Measurements from ENCODE around the gene PRPSAP2. TPM values are rescaled to one million over a fixed set of nuclear protein-coding genes. Genes with fewer than 3 reads are reported as not detected.

PRPSAP2 gene
- total RNA-seq, 1 donor from 2014 or later: 20.2 TPM

- no peak for ATAC-seq
- DNase-seq: no peak
- intact Hi-C loops (cut with micrococcal nuclease): no loop called here
Measured at GRCh38 chr17:18957831-18958230, 99.9 kb downstream of the PRPSAP2 start.

- DNase-seq (no peak), ATAC-seq (no peak)
- intact Hi-C loops (cut with micrococcal nuclease): no loop called here
Measured at GRCh38 chr17:18958611-18959010, 100.7 kb downstream of the PRPSAP2 start.

GRCh38 chr17:18959071-18959844 lies 101.3 kb downstream of the PRPSAP2 start:
- no peak for ATAC-seq
- no peak for DNase-seq
- intact Hi-C loops (cut with micrococcal nuclease): no loop called here

GRCh38 chr17:18959845-18960240 lies 101.9 kb downstream of the PRPSAP2 start:
- DNase-seq (no peak), ATAC-seq (no peak)
- intact Hi-C loops (cut with micrococcal nuclease): no loop called here

- DNase-seq (no peak), ATAC-seq (no peak)
- intact Hi-C loops (cut with micrococcal nuclease): no loop called here
Measured at GRCh38 chr17:18960241-18960665, 102.3 kb downstream of the PRPSAP2 start.

GRCh38 chr17:18960803-18961511 lies 103.0 kb downstream of the PRPSAP2 start:
- peak; percentile 89 for ATAC-seq
- intact Hi-C loops (cut with micrococcal nuclease): no loop called here
- peak; percentile 88 for DNase-seq

- intact Hi-C loops (cut with micrococcal nuclease): no loop called here
- no peak for ATAC-seq
- DNase-seq: no peak
Measured at GRCh38 chr17:18961634-18962493, 103.9 kb downstream of the PRPSAP2 start.

- no peak for DNase-seq
- intact Hi-C loops (cut with micrococcal nuclease): no loop called here
- no peak for ATAC-seq
Measured at GRCh38 chr17:18962494-18962815, 104.5 kb downstream of the PRPSAP2 start.

- intact Hi-C loops (cut with micrococcal nuclease): no loop called here
- DNase-seq (peak; percentile 20), ATAC-seq (no peak)
Measured at GRCh38 chr17:18963126-18964017, 105.4 kb downstream of the PRPSAP2 start.

GRCh38 chr17:18964018-18964351 lies 106.1 kb downstream of the PRPSAP2 start:
- intact Hi-C loops (cut with micrococcal nuclease): no loop called here
- no peak for ATAC-seq
- DNase-seq: no peak

- ATAC-seq (no peak), DNase-seq (no peak)
- intact Hi-C loops (cut with micrococcal nuclease): no loop called here
Measured at GRCh38 chr17:18964550-18964949, 106.6 kb downstream of the PRPSAP2 start.

GRCh38 chr17:18965530-18966236 lies 107.8 kb downstream of the PRPSAP2 start:
- ATAC-seq (no peak), DNase-seq (no peak)
- intact Hi-C loops (cut with micrococcal nuclease): no loop called here

- peak; percentile 69 for ATAC-seq
- peak; percentile 65 for DNase-seq
- intact Hi-C loops (cut with micrococcal nuclease): no loop called here
Measured at GRCh38 chr17:18966831-18967624, 109.1 kb downstream of the PRPSAP2 start.

GRCh38 chr17:18967916-18968315 lies 110.0 kb downstream of the PRPSAP2 start:
- intact Hi-C loops (cut with micrococcal nuclease): no loop called here
- no peak for ATAC-seq
- DNase-seq: no peak

- intact Hi-C loops (cut with micrococcal nuclease): no loop called here
- DNase-seq: no peak
- no peak for ATAC-seq
Measured at GRCh38 chr17:18968345-18968744, 110.4 kb downstream of the PRPSAP2 start.

- ATAC-seq (no peak), DNase-seq (no peak)
- intact Hi-C loops (cut with micrococcal nuclease): no loop called here
Measured at GRCh38 chr17:18968945-18969887, 111.3 kb downstream of the PRPSAP2 start.
